Measurements from ENCODE around the gene RHEX. TPM values are rescaled to one million over a fixed set of nuclear protein-coding genes. Genes with fewer than 3 reads are reported as not detected.

The RHEX gene
- polyA plus RNA-seq, 3 donors = 3.3 to 5.0 (median 4.7) TPM

Other genes starting within 250 kb of the RHEX start
- 10 to 100 TPM; 28.9 to 31.7 (median 30.8) TPM for gene SLC41A1, start 240.0 kb upstream of the RHEX start, polyA plus RNA-seq (ENCODE audit: insufficient read length in 3 of 3)
- gene PM20D1, start 203.0 kb upstream of the RHEX start, polyA plus RNA-seq (ENCODE audit: insufficient read length in 3 of 3) = 1 to 10 TPM in 2 of 3 donors, under 1 TPM in 1; 0.31 to 2.0 (median 1.5) TPM
- under 1 TPM; 0.13 to 0.44 (median 0.40) TPM for gene SLC26A9, start 109.7 kb upstream of the RHEX start, polyA plus RNA-seq (ENCODE audit: insufficient read length in 3 of 3)
- gene RAB7B, start 49.8 kb upstream of the RHEX start, polyA plus RNA-seq (ENCODE audit: insufficient read length in 3 of 3) = 1 to 10 TPM; 1.9 to 3.6 (median 2.5) TPM
- gene CTSE, start 29.3 kb upstream of the RHEX start, polyA plus RNA-seq (ENCODE audit: insufficient read length in 3 of 3) = under 1 TPM; 0.10 to 0.43 (median 0.19) TPM
- 1 to 10 TPM in 2 of 3 donors, under 1 TPM in 1; 0.90 to 1.6 (median 1.2) TPM for gene AVPR1B, start 64.2 kb downstream of the RHEX start, polyA plus RNA-seq (ENCODE audit: insufficient read length in 3 of 3)
- 1 to 10 TPM; 4.8 to 6.6 (median 6.1) TPM for gene FAM72A, start 149.7 kb downstream of the RHEX start, polyA plus RNA-seq (ENCODE audit: insufficient read length in 3 of 3)
- 10 to 100 TPM; 54.9 to 65.0 (median 63.4) TPM for gene SRGAP2, start 150.4 kb downstream of the RHEX start, polyA plus RNA-seq (ENCODE audit: insufficient read length in 3 of 3)